Hindlimb muscle (tissue), 1 donor: ENCODE data around the gene SLCO4A1. TPM values are rescaled to one million over a fixed set of nuclear protein-coding genes. Genes with fewer than 3 reads are reported as not detected.

Source experiments
- DNase-seq: peaks from one replicate; pipeline ENCODE4 v3.0.0-alpha.2; 2013
- polyA plus RNA-seq: library from polyadenylated mRNA; unstranded; fragments of 120-200 nt; gene quantifications from one replicate; pipeline ENCODE4 v1.2.1, GENCODE V29; 2013; ENCODE audit not compliant: insufficient read length

SLCO4A1 gene
- polyA plus RNA-seq, 1 donor, result 0.26 TPM

DNA sequence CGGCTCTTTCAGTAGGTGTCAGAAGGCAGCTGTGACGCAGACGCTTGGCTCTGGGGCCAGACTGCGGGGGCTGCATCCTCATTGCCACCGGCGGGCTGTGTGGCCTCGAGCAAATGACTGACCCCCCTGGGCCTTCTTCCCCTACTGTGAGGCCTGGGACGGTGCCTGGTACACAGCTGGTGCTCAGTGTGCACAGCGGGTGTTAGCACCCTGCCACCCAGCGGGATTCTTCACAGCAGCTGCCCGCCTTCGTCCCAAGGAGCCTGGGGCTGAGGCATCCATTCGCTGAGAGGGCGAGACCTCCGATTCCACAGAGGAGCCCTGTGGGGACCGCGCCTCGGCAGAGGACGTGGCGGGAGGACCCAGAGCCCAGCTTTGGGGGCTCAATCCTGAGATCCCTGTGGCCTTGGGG is 10.6 kb downstream of the SLCO4A1 start:
- DNase-seq, result no peak

DNA sequence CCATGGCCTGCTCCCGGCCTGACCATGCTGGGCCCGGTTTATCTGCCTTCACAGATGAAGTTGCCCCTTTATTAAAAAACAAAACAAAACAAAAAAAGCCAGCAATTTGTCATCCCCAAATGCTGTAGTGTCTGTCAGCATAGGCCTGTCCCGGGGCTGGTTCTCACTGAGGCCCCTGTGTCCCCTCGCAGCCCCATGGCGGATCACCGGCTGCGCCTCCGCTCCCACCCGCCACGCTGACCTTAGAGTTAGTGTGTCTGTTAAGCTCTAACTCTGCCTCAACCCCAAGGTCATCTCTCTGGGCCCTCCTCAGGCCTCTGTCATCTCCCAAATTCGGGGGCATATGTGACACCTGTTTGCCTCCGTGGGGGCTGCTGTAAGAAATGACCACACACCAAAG is 11.1 kb downstream of the SLCO4A1 start:
- no peak for DNase-seq

GRCh38 chr20:62653951-62654685 is 11.8 kb downstream of the SLCO4A1 start:
- no peak for DNase-seq

- no peak for DNase-seq
Measured at GRCh38 chr20:62655282-62656196, 13.2 kb downstream of the SLCO4A1 start.

- DNase-seq, result no peak
Measured at GRCh38 chr20:62656197-62656918, 14.1 kb downstream of the SLCO4A1 start.

DNA sequence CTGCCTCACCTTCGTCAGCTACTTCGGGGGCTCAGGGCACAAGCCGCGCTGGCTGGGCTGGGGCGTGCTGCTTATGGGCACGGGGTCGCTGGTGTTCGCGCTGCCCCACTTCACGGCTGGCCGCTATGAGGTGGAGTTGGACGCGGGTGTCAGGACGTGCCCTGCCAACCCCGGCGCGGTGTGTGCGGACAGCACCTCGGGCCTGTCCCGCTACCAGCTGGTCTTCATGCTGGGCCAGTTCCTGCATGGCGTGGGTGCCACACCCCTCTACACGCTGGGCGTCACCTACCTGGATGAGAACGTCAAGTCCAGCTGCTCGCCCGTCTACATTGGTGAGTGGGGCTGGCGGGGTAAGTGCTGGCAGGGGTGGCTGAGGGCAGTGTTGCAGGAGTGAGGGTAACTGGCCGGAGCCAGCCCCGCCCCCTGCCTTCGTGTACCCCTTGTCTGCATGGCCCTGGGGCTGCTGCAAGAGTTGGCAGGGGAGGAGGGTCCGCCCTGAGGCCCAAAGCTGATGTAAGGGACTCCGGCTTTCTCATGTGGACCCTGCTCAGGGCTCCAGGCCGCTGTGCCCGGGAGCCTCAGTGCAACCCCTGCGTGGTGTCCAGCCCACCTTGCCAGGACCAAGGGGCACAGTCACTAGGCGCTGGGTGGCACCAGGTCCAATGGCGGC is 14.8 kb downstream of the SLCO4A1 start:
- DNase-seq, result no peak

GRCh38 chr20:62657589-62657942 is 15.3 kb downstream of the SLCO4A1 start:
- no peak for DNase-seq

DNA sequence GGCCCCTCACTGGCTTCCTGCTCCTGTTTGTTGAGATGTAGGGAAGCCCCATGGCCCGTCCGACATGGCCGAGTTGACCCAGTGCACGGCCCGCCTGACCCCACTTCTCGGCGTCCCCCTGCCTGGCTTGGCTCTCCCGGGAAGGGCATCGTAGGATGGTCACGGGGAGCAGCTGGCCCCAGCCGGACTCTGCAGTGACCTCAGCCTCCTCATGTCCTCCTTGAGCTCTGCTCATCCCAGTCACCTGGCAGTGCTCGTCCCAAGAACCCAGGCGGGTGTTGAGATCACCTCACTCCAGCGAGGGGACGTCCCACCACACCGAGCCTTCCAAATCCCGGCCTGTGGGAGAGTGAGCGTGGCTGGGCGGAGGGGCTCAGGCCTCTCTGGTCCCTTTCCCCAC is 15.7 kb downstream of the SLCO4A1 start:
- DNase-seq, result no peak

- no peak for DNase-seq
Measured at GRCh38 chr20:62658593-62659178, 16.4 kb downstream of the SLCO4A1 start.

- DNase-seq, result no peak
Measured at GRCh38 chr20:62659488-62660239, 17.4 kb downstream of the SLCO4A1 start.

DNA sequence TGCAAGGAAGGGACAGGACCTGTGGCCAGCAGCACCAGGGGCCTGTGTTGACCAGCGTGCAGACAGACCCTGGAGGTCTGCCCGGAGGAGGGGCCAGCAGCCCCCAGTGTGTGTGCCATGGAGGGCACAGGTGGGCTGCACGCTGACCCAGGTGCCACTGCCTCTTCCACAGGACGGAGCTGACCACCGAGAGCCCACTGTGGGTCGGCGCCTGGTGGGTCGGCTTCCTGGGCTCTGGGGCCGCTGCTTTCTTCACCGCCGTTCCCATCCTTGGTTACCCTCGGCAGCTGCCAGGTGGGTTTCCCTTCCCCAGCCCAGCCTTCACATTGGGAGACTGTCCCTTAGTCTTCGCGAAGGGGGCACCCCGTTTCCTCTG is 17.9 kb downstream of the SLCO4A1 start:
- no peak for DNase-seq

- DNase-seq, result no peak
Measured at GRCh38 chr20:62660768-62661167, 18.5 kb downstream of the SLCO4A1 start.

DNA sequence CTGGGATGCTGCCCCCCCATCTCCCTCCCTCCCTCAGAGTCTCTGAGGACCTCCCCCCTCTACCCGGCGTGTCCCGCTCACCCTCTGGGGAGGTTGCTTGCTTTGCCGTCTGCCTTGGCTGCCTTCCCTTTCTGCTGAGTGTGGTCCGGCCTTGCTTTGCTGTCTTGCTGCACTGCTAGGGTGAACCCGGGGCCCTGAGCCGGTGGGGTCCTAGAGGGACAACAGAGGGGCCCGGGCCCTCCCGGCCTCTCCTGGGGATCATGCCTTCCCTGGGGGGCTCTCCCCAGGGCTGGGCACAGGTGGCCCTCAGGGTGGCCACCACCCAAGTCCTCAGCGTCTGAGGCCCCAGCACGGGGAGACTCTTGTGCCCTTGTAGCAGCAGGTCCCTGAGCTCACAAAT is 19.3 kb downstream of the SLCO4A1 start:
- no peak for DNase-seq

GRCh38 chr20:62662422-62662821 is 20.1 kb downstream of the SLCO4A1 start:
- no peak for DNase-seq

- no peak for DNase-seq
Measured at GRCh38 chr20:62663145-62664018, 21.1 kb downstream of the SLCO4A1 start.

DNA sequence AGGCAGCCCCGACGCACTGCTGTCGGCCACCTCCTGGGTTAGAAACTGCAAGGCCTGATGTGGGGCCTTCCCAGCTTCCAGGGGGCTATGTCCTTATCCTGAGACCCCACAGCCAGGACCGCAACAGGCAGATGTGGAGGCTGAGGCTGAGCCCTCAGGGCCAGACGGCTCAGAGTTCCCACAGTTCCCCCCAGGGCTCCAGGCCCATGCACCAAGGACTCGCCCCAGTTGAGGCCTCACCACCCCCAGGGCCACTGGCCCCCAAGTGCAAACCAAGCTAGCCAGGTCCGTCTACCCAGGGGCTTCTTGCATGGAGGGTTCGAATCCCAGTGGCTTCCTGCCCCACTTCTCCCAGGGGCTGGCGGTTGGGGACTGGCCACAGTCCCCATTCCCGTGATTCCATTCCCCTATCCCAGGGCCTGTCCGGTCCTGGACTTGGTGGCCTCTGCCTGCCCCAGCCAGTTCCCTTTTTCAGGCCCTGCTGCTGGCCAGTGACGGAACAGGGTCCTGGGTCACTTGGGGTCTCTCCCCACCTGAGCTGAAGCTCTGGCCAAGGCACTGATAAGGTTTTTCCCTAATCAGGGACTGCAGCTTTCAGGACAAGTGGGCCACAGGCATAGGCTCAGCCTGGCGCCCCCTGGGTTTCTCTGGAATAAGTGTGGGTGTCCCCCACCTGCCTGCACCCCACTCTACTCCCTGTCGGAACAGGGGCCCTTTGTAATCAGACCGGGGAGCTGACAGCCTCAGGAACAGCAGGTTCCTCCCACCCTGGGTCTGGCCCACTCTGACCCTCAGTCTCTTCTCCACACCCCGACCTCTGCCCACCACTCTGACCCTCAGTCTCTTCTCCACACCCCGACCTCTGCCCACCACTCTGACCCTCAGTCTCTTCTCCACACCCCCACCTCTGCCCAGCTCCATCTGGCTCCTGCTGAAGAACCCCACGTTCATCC is 22.0 kb downstream of the SLCO4A1 start:
- no peak for DNase-seq

DNA sequence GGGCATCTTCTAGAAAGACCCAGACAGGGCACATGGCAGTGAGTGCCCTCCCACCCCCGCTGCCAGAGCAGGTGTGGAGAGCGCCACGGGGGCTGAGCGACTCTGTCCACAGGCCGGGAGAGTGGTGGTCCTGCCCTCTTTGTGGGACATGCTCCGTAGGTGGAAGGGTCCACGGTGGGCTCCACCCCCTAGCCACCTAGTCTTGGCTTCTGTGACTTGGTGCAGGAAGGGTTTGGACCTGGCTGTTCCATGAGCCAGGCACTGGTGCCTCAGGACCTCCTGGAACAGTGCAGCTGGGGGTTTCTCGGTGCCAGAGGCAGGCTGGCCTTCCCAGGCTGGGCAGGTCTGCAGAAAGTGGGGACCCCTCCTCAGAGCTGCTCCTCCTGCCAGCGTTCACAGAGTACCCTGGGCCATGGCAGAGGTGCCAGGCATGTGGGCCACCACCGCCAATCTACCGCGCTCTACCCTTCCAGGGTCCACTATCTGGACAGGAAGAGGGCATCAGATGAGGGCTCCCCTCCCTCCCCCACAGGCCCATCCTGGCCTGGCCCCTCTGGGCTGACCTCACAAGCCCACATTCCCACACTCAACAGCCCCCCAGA is 23.0 kb downstream of the SLCO4A1 start:
- no peak for DNase-seq

DNA sequence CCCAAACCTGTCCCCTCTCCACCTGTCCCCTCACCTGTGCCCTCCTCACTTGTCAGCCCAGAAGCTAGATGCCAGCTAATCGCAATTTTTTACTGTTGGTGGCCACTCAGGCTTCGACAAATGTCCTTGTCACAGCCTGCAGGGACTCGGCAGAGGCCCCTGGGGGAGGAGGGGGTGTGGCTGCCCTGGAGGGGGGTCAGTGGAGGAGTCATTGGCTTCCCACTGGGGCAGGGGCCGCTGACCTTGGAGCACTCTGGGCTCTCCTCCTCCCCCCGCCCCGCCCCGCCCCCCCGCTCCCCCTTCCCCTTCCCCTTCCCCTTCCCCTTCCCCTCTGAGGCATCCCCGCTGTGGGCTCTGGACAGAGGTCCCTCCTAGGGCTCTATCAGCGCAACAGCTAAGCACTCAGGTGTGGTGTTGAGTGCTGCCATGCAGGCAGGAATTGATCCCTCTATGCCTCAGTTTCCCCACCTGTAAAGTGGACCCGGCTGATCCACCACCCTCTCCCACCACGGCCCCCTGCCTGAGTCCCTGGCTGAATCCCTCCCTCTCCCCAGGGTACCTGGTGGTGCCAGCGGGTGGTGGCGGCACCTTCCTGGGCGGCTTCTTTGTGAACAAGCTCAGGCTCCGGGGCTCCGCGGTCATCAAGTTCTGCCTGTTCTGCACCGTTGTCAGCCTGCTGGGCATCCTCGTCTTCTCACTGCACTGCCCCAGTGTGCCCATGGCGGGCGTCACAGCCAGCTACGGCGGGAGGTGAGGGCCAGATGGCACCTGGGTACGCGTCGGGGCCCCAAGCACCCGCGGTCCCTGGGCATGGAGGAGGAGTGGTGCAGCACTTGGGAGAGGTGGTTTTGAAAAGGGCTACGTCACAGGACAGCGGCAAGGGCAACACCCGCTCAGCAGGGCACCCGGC is 23.8 kb downstream of the SLCO4A1 start:
- DNase-seq, result no peak
